ENCODE data around the gene MZT2B.

GRCh38 chr2:130198343-130198742, 16.3 kb downstream of the MZT2B start, which contains the start of gene TUBA3E:
- TF ChIP-seq TAF1 (IDR thresholded peaks at IDR 0.05; ENCODE audit: borderline replicate concordance, insufficient read depth, low read length) (no peak), POLR2AphosphoS5 (IDR thresholded peaks at IDR 0.05; ENCODE audit: low read depth, low read length) (no peak), FOXP2 (optimal IDR thresholded peaks at IDR 0.05; ENCODE audit: borderline replicate concordance, extremely low read depth, extremely low read length, insufficient read depth) (no peak), REST (IDR thresholded peaks at IDR 0.05; ENCODE audit: insufficient read depth in 1 of 2, low read depth in 2 of 2, low read length in 2 of 2) (no peak), SIN3A (IDR thresholded peaks at IDR 0.05; ENCODE audit: borderline replicate concordance, insufficient read depth, low read length) (no peak)

All from PFSK-1 (cell line).